Stimulated activated CD8-positive, alpha-beta memory T cell treated with anti-CD3 and anti-CD28 coated beads, Interleukin-15, amount 100 ng/mL, for 4 hours (primary cell): ENCODE data around the gene UBE2U.
"Not testable (repeated sequence)": the region's sequence is repeated elsewhere in the genome, so short reads cannot be mapped to it uniquely, and the experiment has no call there.

Experiments
- DNase-seq, 2 donors: peaks; one replicate each; pipeline ENCODE4 v3.0.0-alpha.2; 2020; ENCODE audit warnings: low read depth in 2 of 2

Gene UBE2U

GRCh38 chr1:64192290-64192689 lies 11.1 kb upstream of the UBE2U start:
- DNase-seq: no peak

DNA sequence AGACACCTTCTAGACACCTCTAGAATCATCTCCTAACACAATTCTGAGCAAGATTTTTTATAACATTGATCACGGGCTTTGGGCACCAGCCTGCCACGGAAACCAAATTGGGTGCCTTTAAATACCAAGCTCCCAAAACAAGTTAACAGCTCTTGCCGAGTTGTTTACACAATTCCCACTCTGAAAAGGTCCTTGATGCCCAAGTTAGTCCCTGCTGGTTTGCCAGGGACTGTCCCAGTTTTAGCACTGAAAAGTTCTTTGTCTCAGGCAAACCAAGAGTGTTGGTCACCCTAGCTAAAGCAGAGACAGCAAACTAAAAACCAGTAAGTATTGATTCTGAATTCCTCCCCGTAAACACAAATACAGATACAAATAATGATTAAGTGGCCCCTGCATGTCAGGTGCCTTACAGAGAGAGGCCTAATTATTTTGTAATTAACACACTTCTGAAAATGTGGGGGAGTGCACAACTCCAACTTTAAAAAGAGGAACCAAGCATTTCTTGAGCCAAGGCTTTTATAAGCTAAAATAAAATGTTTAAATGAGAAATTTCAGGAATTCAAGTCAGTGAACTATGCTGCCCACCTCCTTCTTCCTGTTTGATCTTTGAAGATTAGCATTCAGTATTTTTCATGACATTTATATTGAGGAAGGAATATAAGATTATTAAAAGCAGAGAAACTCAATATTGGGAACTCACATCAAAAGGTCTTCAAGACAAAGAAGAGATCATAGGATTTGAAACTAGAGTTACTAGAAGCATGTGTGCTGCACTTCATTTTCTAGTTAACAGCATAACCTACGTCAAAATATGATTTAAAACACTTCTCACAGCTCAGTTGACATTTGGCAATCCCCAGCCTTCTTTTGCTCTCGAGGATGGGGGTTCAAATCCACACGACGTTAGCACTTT lies 9.0 kb upstream of the UBE2U start:
- no peak for DNase-seq

DNA sequence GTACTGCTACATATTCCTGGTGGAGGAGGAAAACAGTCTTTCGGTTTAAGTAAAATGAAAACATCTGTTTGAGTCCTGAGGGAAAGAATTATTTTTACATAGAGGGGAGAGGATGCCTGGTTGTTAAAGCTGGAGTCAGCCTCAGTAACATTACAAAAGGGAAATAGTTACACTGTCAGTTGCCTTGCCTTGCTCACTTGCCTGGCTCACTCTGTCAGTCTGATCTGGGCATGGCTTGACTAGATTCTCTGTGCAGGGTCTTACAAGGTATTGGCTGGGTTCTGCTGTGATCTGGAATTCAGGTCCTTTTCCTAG lies 8.4 kb upstream of the UBE2U start:
- DNase-seq: no peak

DNA sequence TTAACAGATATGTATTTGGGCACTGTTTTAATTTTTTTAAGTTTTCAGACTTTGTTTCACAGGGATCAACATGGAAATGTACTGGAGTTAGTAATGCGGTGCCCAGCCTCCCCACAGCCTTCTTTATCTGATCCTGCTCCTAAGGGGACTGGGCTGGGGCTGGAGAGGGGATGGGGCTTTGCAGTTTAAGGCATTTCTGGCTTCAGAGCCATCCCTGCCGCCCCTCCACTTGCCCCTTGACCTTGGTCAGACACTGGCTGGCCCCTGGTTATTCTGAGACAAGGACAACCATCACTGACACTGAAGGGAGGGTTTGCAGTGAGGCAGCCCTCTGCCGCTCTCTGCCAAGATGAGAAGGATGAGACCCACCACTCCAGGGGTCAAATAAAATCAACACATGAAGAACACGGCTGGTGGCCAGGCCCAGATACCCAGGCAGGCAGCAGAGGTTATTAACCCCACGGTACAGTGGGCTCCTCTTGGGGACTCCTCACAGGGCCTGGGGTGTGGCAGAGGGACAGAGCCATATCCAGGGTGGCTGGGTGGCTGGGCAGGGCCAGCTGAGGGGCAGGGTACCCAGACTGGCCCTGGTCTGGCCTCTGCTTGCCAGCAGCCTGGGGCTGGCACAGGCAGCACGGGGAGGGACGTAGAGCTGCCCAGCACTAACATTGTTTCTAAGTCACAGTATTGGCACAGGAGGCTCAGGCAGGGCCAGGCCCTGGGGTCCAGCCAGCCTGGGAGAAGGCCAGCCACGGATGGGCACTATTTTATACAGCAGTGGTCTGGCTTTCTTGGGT lies 7.2 kb upstream of the UBE2U start:
- DNase-seq: no peak

DNA sequence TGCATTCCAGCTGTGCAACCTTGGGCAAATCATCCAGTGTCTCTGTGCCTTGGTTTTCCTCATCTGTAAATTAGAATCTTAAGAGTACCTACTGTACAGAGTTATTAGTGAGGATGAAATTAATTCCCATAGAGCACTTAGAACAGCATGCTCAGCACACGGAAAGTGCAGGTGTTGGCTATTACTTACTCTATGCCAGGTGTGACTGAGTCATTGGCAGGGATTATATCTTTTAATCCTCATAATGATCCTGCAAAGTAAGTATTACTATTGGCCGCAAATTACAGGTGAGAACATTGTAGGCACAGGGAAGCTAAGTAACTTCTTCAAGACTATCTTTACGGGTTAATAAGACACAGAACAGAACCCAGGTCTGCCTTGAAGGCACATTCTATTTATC lies 6.3 kb upstream of the UBE2U start:
- DNase-seq: no peak

- DNase-seq: no peak
Observed at GRCh38 chr1:64199154-64199553, 4.3 kb upstream of the UBE2U start.

DNA sequence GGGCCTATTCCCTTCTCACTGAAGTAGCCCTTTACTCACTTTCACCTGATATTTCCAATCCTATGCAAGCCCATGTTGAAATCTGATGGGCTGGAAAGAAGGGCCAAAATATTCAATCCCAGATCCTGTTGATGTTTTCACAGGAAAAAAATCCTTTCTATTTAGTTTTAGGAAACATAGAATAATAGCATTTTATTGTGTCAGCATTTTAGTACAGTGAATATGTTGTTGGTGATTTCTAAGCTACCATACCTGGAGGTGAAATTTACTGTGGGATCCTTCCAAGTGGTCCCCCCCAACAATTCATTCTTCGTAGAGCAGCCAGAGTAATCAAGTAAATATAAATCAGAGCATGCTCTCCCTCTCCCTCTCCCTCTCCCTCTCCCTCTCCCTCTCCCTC lies 3.4 kb upstream of the UBE2U start:
- DNase-seq: no peak

DNA sequence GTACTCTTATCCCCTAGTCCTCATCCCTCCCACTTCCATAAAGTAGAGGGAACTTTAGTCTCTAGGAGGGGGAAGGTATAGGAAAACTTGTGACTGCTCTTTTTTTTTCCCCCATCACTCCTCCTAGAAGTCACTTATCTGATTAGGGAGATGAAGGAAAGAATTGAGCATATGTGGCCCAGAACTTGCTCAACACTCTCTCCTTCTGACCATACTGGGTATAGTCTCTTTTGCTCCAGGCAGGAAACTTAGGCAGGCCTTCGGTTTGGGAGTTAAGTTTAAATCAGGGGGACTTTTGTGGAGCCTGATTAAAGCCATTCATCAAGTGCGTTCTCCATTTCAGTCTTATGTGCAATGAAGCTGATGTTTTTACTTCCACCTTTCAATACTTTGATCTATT lies 5.8 kb downstream of the UBE2U start:
- DNase-seq: no peak

GRCh38 chr1:64212031-64212430 lies 8.6 kb downstream of the UBE2U start:
- DNase-seq: no peak

GRCh38 chr1:64215576-64215975 lies 12.2 kb downstream of the UBE2U start:
- DNase-seq: no peak

DNA sequence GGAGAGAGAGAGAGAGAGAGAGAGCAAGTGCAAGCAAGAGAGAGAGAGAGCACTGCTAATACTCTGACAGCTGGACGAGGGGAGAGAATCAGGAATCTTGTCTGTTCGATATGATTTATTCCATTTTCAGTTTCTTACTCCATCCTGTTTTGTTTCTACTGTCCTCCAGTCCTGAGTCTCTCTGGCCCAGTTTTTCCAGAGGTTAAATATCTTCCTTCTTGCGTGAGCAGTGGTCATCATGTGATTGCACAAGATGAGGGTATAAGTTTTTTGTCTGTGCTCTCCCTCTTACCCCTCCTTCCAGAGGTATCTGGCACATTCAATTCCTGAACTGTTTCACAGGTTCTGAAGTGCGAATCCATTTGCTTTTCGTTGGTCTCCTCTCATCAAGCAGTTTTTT lies 16.8 kb downstream of the UBE2U start:
- DNase-seq: no peak

DNA sequence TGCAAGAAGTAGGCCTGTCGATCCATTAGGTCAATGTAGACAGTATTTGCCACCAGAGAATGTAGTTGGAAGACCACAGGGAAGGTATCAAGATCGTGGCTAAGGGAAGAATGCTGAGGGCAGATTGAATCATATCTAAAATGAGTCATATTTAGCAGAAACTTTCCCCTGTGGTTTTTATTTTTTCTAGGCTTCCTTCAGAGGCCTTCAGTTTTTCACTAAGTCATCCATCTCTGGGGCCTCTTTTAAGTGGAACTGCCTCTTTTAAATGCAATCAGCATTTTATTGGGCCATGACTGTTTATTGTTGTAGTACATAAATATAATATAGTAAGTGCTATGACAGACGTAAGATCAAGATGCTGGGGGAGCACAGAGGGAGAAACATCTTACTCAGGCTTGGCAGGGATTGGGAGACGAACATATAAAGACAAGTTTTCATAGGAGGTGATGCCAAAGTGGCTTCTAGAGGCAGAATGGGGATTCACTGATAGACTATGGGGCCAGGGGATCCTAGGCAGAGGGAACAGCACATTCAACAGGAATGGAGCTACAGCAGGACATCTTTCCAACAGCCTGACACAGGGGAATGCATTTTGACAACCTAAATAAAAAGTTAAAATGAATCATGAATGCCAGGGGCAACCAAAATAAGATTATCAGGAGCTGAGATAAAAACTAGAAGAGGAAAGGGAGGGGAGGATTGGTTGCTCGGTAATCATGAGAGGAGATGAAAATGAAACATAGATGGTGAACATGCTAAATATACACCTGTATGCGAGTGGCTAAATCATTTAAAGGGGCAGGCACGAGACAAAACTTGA lies 20.1 kb downstream of the UBE2U start:
- no peak for DNase-seq

GRCh38 chr1:64224236-64224635 lies 20.8 kb downstream of the UBE2U start:
- not testable (repeated sequence) for DNase-seq

DNA sequence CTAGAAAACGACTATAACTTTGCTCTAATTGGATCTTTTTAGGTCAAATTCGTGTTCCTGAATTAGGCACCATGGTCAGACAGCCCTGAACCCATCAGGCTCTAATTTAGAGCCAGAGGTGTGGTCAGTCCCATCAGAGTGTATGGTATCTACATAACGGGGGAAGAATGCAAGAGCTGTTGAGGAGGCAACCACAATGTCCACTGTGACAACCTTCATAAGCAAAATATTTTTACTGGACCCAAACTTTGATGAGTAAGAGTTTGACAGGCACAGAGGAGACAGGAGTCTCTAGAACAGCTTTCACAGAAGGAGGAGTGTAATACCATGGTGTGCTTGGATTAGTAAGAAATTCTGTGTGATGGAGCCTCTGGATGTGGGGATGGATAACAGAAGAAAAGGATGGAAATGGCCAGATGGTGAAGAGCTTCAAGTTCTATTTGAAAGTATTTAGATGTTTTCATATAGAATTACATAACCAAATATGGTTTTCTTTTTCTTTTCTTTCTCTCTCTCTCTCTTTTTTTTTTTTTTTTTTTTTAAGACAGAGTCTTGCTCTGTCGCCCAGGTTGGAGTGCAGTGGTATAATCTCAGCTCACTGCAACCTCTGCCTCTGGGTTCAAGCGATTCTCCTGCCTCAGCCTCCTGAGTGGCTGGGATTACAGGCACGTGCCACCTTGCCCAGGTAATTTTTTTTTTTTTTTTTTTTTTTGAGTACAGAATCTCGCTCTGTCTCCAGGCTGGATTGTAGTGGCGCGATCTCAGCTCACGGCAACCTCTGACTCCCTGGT lies 24.9 kb downstream of the UBE2U start:
- DNase-seq: no peak

GRCh38 chr1:64229307-64229706 lies 25.9 kb downstream of the UBE2U start:
- no peak for DNase-seq

DNA sequence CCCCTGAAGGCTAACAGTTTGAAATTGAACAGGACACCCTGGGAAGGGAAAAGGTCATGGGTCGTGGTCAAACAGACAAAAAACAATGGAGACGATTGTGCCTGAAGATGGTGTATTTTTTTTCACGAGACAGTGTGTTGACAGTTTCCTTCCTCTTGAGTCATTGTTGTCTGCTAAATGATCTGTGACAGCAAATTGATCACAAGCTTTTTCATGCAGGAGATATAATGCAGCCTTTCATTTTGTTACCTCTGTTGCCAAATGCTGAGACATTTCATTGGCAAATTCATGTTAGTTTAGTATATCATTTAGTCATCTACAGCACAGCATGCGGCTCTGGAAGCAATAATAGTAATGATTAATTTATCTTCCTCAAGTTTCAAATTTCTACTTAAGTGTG lies 27.7 kb downstream of the UBE2U start:
- DNase-seq: no peak

GRCh38 chr1:64231654-64232053 lies 28.2 kb downstream of the UBE2U start:
- no peak for DNase-seq

- no peak for DNase-seq
Observed at GRCh38 chr1:64234714-64235113, 31.3 kb downstream of the UBE2U start.

GRCh38 chr1:64235181-64235580 lies 31.8 kb downstream of the UBE2U start:
- DNase-seq: no peak

GRCh38 chr1:64235910-64236309 lies 32.5 kb downstream of the UBE2U start:
- no peak for DNase-seq

DNA sequence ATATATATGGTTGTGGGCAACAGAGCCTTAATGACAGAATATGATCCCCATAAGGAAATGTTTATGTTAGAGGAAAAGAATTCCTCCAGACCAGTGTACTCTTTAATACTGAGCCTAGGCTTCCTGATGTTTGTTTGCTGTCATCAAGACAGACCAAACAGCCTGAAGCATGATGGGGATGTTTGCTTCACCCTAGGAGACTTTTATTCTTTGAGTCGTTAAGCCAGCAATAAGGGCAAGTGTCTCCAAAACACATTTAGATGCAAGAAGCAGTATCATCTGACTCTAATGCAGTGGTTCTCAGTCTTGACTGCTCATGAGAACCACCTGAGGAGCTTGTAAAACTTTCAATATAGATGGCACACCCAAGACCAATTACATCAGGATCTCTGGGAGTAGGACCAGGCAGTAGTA lies 33.1 kb downstream of the UBE2U start:
- DNase-seq: no peak
